Neuron (in vitro differentiated cells): ENCODE data around the gene VAV3.

Source experiments
- H2AFZ ChIP-seq: one replicate; pipeline ENCODE4 v1.6.1; 2013; ENCODE audit warnings: low read depth, mild to moderate bottlenecking, inconsistent platforms, low read length, moderate library complexity
- H3K27me3 ChIP-seq: one replicate; pipeline ENCODE4 v1.6.1; 2013; ENCODE audit warnings: low read length; ENCODE audit not compliant: insufficient read depth
- H3K36me3 ChIP-seq: one replicate; pipeline ENCODE4 v1.6.1; 2013; ENCODE audit warnings: low read length; ENCODE audit not compliant: insufficient read depth
- H3K4me1 ChIP-seq: one replicate; pipeline ENCODE4 v1.6.1; 2013; ENCODE audit warnings: low read length; ENCODE audit not compliant: insufficient read depth
- H3K4me3 ChIP-seq: 2 replicates; pipeline ENCODE4 v1.5.1; 2013; ENCODE audit warnings: mild to moderate bottlenecking, low read length, moderate library complexity
- H3K9me3 ChIP-seq: one replicate; pipeline ENCODE4 v1.6.1; 2013; ENCODE audit warnings: low read length

VAV3 gene

GRCh38 chr1:107618539-107618938 lies 346.4 kb downstream of the VAV3 start:
- no peaks in the 10 kb centered on the region for H3K36me3 ChIP-seq
- H2AFZ ChIP-seq = no peak overlapping the region
- peaks cover 2% of the 10 kb centered on the region for H3K9me3 ChIP-seq
- no peaks in the 10 kb centered on the region for H3K27me3 ChIP-seq
- H3K4me3 ChIP-seq = no peak overlapping the region
- H3K4me1 ChIP-seq = no peaks in the 10 kb centered on the region

- H3K4me3 ChIP-seq = no peak overlapping the region
- no peaks in the 10 kb centered on the region for H3K27me3 ChIP-seq
- no peak overlapping the region for H2AFZ ChIP-seq
- no peaks in the 10 kb centered on the region for H3K36me3 ChIP-seq
- H3K4me1 ChIP-seq = no peaks in the 10 kb centered on the region
- H3K9me3 ChIP-seq = peaks cover 2% of the 10 kb centered on the region
Observed at GRCh38 chr1:107617921-107618320, 347.1 kb downstream of the VAV3 start.

GRCh38 chr1:107617456-107617855 lies 347.5 kb downstream of the VAV3 start:
- H3K27me3 ChIP-seq = no peaks in the 10 kb centered on the region
- H2AFZ ChIP-seq = no peak overlapping the region
- no peaks in the 10 kb centered on the region for H3K36me3 ChIP-seq
- peaks cover 2% of the 10 kb centered on the region for H3K9me3 ChIP-seq
- H3K4me3 ChIP-seq = no peak overlapping the region
- no peaks in the 10 kb centered on the region for H3K4me1 ChIP-seq

- Histone ChIP-seq H3K4me1 (no peaks in the 10 kb centered on the region), H3K4me3 (no peak overlapping the region), H3K27me3 (no peaks in the 10 kb centered on the region), H3K36me3 (no peaks in the 10 kb centered on the region), H3K9me3 (peaks cover 2% of the 10 kb centered on the region), H2AFZ (no peak overlapping the region)
Observed at GRCh38 chr1:107609808-107610207, 355.2 kb downstream of the VAV3 start.

GRCh38 chr1:107604825-107605224 lies 360.2 kb downstream of the VAV3 start:
- H3K9me3 ChIP-seq = no peaks in the 10 kb centered on the region
- no peak overlapping the region for H2AFZ ChIP-seq
- H3K4me1 ChIP-seq = no peaks in the 10 kb centered on the region
- no peaks in the 10 kb centered on the region for H3K36me3 ChIP-seq
- no peaks in the 10 kb centered on the region for H3K27me3 ChIP-seq
- no peak overlapping the region for H3K4me3 ChIP-seq

GRCh38 chr1:107600607-107601160 lies 364.3 kb downstream of the VAV3 start:
- Histone ChIP-seq H3K4me1 (no peaks in the 10 kb centered on the region), H3K27me3 (no peaks in the 10 kb centered on the region), H3K4me3 (no peak overlapping the region), H2AFZ (no peak overlapping the region), H3K9me3 (no peaks in the 10 kb centered on the region), H3K36me3 (no peaks in the 10 kb centered on the region)

GRCh38 chr1:107599220-107599619 lies 365.8 kb downstream of the VAV3 start:
- Histone ChIP-seq H3K4me1 (no peaks in the 10 kb centered on the region), H3K27me3 (no peaks in the 10 kb centered on the region), H3K4me3 (no peak overlapping the region), H3K9me3 (no peaks in the 10 kb centered on the region), H3K36me3 (no peaks in the 10 kb centered on the region), H2AFZ (no peak overlapping the region)

GRCh38 chr1:107597290-107597689 lies 367.7 kb downstream of the VAV3 start:
- no peaks in the 10 kb centered on the region for H3K4me1 ChIP-seq
- no peaks in the 10 kb centered on the region for H3K36me3 ChIP-seq
- H3K27me3 ChIP-seq = no peaks in the 10 kb centered on the region
- H3K9me3 ChIP-seq = no peaks in the 10 kb centered on the region
- no peak overlapping the region for H2AFZ ChIP-seq
- no peak overlapping the region for H3K4me3 ChIP-seq

- H3K27me3 ChIP-seq = no peaks in the 10 kb centered on the region
- H3K9me3 ChIP-seq = no peaks in the 10 kb centered on the region
- no peak overlapping the region for H2AFZ ChIP-seq
- H3K4me1 ChIP-seq = no peaks in the 10 kb centered on the region
- no peak overlapping the region for H3K4me3 ChIP-seq
- H3K36me3 ChIP-seq = no peaks in the 10 kb centered on the region
Observed at GRCh38 chr1:107594536-107594935, 370.4 kb downstream of the VAV3 start.

- Histone ChIP-seq H3K9me3 (no peaks in the 10 kb centered on the region), H2AFZ (no peak overlapping the region), H3K4me1 (no peaks in the 10 kb centered on the region), H3K27me3 (no peaks in the 10 kb centered on the region), H3K4me3 (no peak overlapping the region), H3K36me3 (no peaks in the 10 kb centered on the region)
Observed at GRCh38 chr1:107593501-107594209, 371.3 kb downstream of the VAV3 start.

- Histone ChIP-seq H3K9me3 (no peaks in the 10 kb centered on the region), H2AFZ (no peak overlapping the region), H3K4me1 (no peaks in the 10 kb centered on the region), H3K4me3 (no peak overlapping the region), H3K27me3 (no peaks in the 10 kb centered on the region), H3K36me3 (no peaks in the 10 kb centered on the region)
Observed at GRCh38 chr1:107590900-107591622, 373.9 kb downstream of the VAV3 start.

- Histone ChIP-seq H2AFZ (no peak overlapping the region), H3K9me3 (no peaks in the 10 kb centered on the region), H3K4me3 (no peak overlapping the region), H3K4me1 (no peaks in the 10 kb centered on the region), H3K27me3 (no peaks in the 10 kb centered on the region), H3K36me3 (no peaks in the 10 kb centered on the region)
Observed at GRCh38 chr1:107590087-107590486, 374.9 kb downstream of the VAV3 start.

- Histone ChIP-seq H3K4me1 (no peaks in the 10 kb centered on the region), H3K36me3 (no peaks in the 10 kb centered on the region), H2AFZ (no peak overlapping the region), H3K27me3 (no peaks in the 10 kb centered on the region), H3K9me3 (no peaks in the 10 kb centered on the region), H3K4me3 (no peak overlapping the region)
Observed at GRCh38 chr1:107588321-107588720, 376.7 kb downstream of the VAV3 start.
